Measurements from ENCODE around the gene NKAPL. TPM values are rescaled to one million over a fixed set of nuclear protein-coding genes. Genes with fewer than 3 reads are reported as not detected.

The NKAPL gene
- total RNA-seq, 1 experiment from 2014 or later = not detected

GRCh38 chr6:28266563-28266961, 7.5 kb downstream of the NKAPL start:
- ChIA-PET POLR2A (interaction anchor here (0.6 to 2.3 kb wide), 7 partner anchors 13 to 428 kb away, joined by 3 to 13 read pairs (median 4); partner anchors contain the start of genes ZKSCAN3, ZKSCAN4 and ZKSCAN8), RAD21 (ENCODE audit: low non-redundant PET in 1 of 2, low total read pairs in 2 of 2, uncharacterized antibody in 2 of 2, unreplicated experiment in 2 of 2) (interaction anchor here (1.0 to 1.8 kb wide), 2 partner anchors 14 kb away, joined by 5 read pairs; partner anchors contain the start of gene ZKSCAN4 (in 2 of the 2)), CTCF (interaction anchor here (1.0 kb wide), 1 partner anchor 117 kb away, joined by 3 read pairs; no protein-coding TSS in a partner anchor)
- Histone ChIP-seq H2AFZ (ENCODE audit: low read depth, low read length, poor library complexity, severe bottlenecking) (peak overlapping the region; percentile 83), H3K4me1 (ENCODE audit: control insufficient read depth in 1 of 2, insufficient read depth in 2 of 2, low read length in 2 of 2) (peaks cover 11 to 39% of the 10 kb centered on the region in 2 experiments), H3K9ac (ENCODE audit: low read length) (peak overlapping the region; percentile 76), H3K9me3 (ENCODE audit: control insufficient read depth in 1 of 2, insufficient read depth in 1 of 2, low read depth in 1 of 2, low read length in 2 of 2) (no peaks in the 10 kb centered on the region), H3K36me3 (ENCODE audit: control insufficient read depth in 1 of 2, insufficient read depth in 2 of 2, low read length in 2 of 2) (no peaks in the 10 kb centered on the region), H3K4me2 (ENCODE audit: low read length) (peak overlapping the region; percentile 86), H3K79me2 (ENCODE audit: insufficient read depth, low read length) (peaks cover 18% of the 10 kb centered on the region), H3K9me2 (ENCODE audit: insufficient read depth) (no peaks in the 10 kb centered on the region), H3K27ac (ENCODE audit: low read depth, low read length) (peak overlapping the region; percentile 71), H3K4me3 (replicated peaks in 1 of 2; ENCODE audit: low read depth in 1 of 2, low read length in 2 of 2) (peak overlapping the region; percentile 83 to 86), H3K27me3 (ENCODE audit: insufficient read depth, low read length) (no peaks in the 10 kb centered on the region), H4K20me1 (ENCODE audit: insufficient read depth) (no peaks in the 10 kb centered on the region)
- intact Hi-C loops (cut with micrococcal nuclease) = loop anchor here (5.0 kb wide), 1 partner anchor 71 kb away; the partner anchor contains the start of gene ZSCAN31
- DNase-seq (ENCODE audit: low read depth, low spot score) (no peak), ATAC-seq (no peak)
- BruUV-seq (replicated peaks) = TSS peak; percentile 92
- TF ChIP-seq ZFX (IDR thresholded peaks at IDR 0.05) = no peak
- no peak for TF ChIP-seq JUND (IDR thresholded peaks at IDR 0.05)
- no peak for TF ChIP-seq POLR2AphosphoS5 (IDR thresholded peaks at IDR 0.05; ENCODE audit: low read depth, low read length)
- no peak for TF ChIP-seq SRF (IDR thresholded peaks at IDR 0.05; ENCODE audit: low read depth)
- TF ChIP-seq EGR1 (IDR thresholded peaks at IDR 0.05; ENCODE audit: low read depth) = no peak
- no peak for TF ChIP-seq REST (IDR thresholded peaks at IDR 0.05; ENCODE audit: low read depth)
- no peak for TF ChIP-seq EZH2 (IDR thresholded peaks at IDR 0.05)

Measured in HCT116 (cell line).